COLO829 (cell line): Measurements from ENCODE around the gene SEC31B.

ENCODE experiments used
- DNase-seq: peaks from one replicate; pipeline ENCODE4 v3.0.0; 2012; ENCODE audit warnings: low spot score

The SEC31B gene

GRCh38 chr10:100501423-100501822 is 18.2 kb downstream of the SEC31B start:
- DNase-seq: no peak

GRCh38 chr10:100498059-100498458 is 21.6 kb downstream of the SEC31B start:
- DNase-seq: no peak

- no peak for DNase-seq
Observed at GRCh38 chr10:100496567-100496966, 23.1 kb downstream of the SEC31B start.

GRCh38 chr10:100490531-100490930 is 29.1 kb downstream of the SEC31B start:
- no peak for DNase-seq

- no peak for DNase-seq
Observed at GRCh38 chr10:100489396-100489795, 30.3 kb downstream of the SEC31B start.

GRCh38 chr10:100487529-100487928 is 32.1 kb downstream of the SEC31B start:
- DNase-seq: no peak

GRCh38 chr10:100485801-100486495 is 33.7 kb downstream of the SEC31B start:
- DNase-seq: no peak

GRCh38 chr10:100485366-100485765 is 34.3 kb downstream of the SEC31B start:
- no peak for DNase-seq

- no peak for DNase-seq
Observed at GRCh38 chr10:100483876-100484666, 35.6 kb downstream of the SEC31B start.

GRCh38 chr10:100482834-100483185 is 36.9 kb downstream of the SEC31B start:
- DNase-seq: no peak

- DNase-seq: peak; percentile 19
Observed at GRCh38 chr10:100482181-100482833, 37.4 kb downstream of the SEC31B start.

GRCh38 chr10:100481462-100482081 is 38.1 kb downstream of the SEC31B start:
- peak; percentile 75 for DNase-seq

- DNase-seq: no peak
Observed at GRCh38 chr10:100480002-100480401, 39.7 kb downstream of the SEC31B start.

- no peak for DNase-seq
Observed at GRCh38 chr10:100479037-100479436, 40.6 kb downstream of the SEC31B start.

- DNase-seq: no peak
Observed at GRCh38 chr10:100477970-100478369, 41.7 kb downstream of the SEC31B start.

- DNase-seq: no peak
Observed at GRCh38 chr10:100470367-100470766, 49.3 kb downstream of the SEC31B start.

GRCh38 chr10:100469756-100470155 is 49.9 kb downstream of the SEC31B start:
- no peak for DNase-seq

GRCh38 chr10:100468978-100469377 is 50.7 kb downstream of the SEC31B start:
- no peak for DNase-seq

GRCh38 chr10:100468322-100468721 is 51.3 kb downstream of the SEC31B start:
- no peak for DNase-seq

- DNase-seq: no peak
Observed at GRCh38 chr10:100462709-100463108, 57.0 kb downstream of the SEC31B start, which contains the start of gene WNT8B. Gene WNT8B (plus strand): TSS chr10:100463009. CDS start chr10:100463169, 160 bp downstream.

- DNase-seq: no peak
Observed at GRCh38 chr10:100448951-100449350, 70.7 kb downstream of the SEC31B start.

GRCh38 chr10:100447663-100448062 is 72.0 kb downstream of the SEC31B start:
- DNase-seq: no peak
